ENCODE results near the gene FARP1. TPM values are rescaled to one million over a fixed set of nuclear protein-coding genes. Genes with fewer than 3 reads are reported as not detected.

FARP1 gene
- total RNA-seq, 1 donor from 2014 or later = 357 TPM

DNA sequence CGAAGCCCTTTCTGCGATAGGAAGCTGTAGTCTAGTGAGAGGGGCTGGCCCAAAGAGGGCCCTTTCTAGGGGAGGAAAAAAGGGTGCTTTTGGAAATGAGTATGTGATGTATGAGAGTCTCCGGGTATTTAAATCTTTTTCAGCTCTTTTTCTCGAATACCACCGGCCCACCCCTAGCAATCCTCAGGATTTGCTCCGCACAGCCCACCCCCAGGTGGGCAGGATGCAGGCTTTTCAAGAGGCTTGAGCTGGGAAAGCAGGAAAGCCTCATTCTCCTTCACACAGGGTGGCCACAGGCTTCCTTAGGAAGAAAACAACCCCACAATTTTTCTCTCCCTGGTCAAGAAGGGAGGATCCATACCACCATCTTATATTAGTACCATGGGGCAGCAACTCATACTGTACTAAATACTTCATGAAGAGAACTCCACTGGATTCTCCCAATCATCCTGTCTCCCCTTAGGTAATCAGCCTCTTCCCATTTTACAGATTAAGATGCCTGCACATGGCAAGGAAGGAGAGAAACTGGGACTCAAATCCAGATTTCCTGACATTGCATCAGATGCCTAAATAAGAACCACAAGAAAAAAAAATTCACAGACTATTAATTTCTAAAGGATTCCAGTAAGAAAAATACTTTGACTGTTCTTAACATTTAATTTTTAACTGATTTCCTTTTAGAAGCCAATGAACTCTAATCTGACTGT is 349.6 kb downstream of the FARP1 start:
- Mint-ChIP-seq H3K4me3 (ENCODE audit: unreplicated experiment) (no peak overlapping the region), H3K36me3 (ENCODE audit: unreplicated experiment) (peaks cover 16% of the 10 kb centered on the region), H3K27me3 (ENCODE audit: unreplicated experiment) (no peaks in the 10 kb centered on the region), H3K4me1 (ENCODE audit: unreplicated experiment) (peaks cover 81% of the 10 kb centered on the region), H3K9me3 (ENCODE audit: unreplicated experiment) (no peaks in the 10 kb centered on the region), H3K27ac (ENCODE audit: unreplicated experiment) (peak overlapping the region; percentile 68)
- TF ChIP-seq CTCF (IDR thresholded peaks at IDR 0.05) = no peak
- DNase-seq (ENCODE audit: extremely low spot score, unreplicated experiment) = no peak

DNA sequence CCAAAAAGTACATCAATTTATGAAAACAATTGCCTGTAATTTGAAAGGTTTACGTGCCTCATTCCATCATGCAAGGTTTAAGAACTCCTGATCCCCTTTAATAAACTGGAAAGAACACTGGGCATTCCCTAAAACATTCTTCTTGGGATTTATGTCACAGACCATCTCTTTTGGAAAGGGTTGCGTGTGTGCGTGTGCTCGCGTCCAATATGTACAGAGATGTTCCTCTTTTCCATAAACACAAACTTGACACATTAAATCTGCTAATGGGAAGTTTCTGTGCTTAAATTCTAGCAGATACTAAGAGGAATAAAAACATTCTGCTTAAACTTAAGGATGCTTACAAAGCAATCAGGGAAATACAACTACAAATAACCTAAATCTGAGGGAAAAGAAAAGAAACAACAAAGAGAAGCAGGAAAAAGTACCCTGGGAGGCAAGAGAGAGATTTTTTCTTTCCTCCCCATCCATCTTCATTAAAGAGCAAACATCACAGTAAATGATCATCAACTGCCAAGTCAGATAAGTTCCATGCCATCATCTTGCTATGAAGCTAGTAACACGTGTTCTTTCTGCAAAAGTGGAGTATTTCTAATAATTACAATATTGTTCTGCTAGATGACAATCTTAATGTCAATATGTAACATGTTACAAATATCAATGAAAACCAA is 350.3 kb downstream of the FARP1 start:
- no peak for DNase-seq (ENCODE audit: extremely low spot score, unreplicated experiment)
- Mint-ChIP-seq H3K36me3 (ENCODE audit: unreplicated experiment) (peaks cover 21% of the 10 kb centered on the region), H3K4me1 (ENCODE audit: unreplicated experiment) (peaks cover 75% of the 10 kb centered on the region), H3K27ac (ENCODE audit: unreplicated experiment) (peak overlapping the region; percentile 68), H3K27me3 (ENCODE audit: unreplicated experiment) (no peaks in the 10 kb centered on the region), H3K4me3 (ENCODE audit: unreplicated experiment) (no peak overlapping the region), H3K9me3 (ENCODE audit: unreplicated experiment) (no peaks in the 10 kb centered on the region)
- TF ChIP-seq CTCF (IDR thresholded peaks at IDR 0.05) = no peak

GRCh38 chr13:98494769-98495168 is 351.9 kb downstream of the FARP1 start:
- Mint-ChIP-seq H3K4me3 (ENCODE audit: unreplicated experiment) (no peak overlapping the region), H3K4me1 (ENCODE audit: unreplicated experiment) (peaks cover 65% of the 10 kb centered on the region), H3K9me3 (ENCODE audit: unreplicated experiment) (no peaks in the 10 kb centered on the region), H3K36me3 (ENCODE audit: unreplicated experiment) (peaks cover 21% of the 10 kb centered on the region), H3K27me3 (ENCODE audit: unreplicated experiment) (no peaks in the 10 kb centered on the region), H3K27ac (ENCODE audit: unreplicated experiment) (no peak overlapping the region)
- no peak for DNase-seq (ENCODE audit: extremely low spot score, unreplicated experiment)
- TF ChIP-seq CTCF (IDR thresholded peaks at IDR 0.05) = no peak

- H3K36me3 Mint-ChIP-seq (ENCODE audit: unreplicated experiment) = peaks cover 18% of the 10 kb centered on the region
- peak overlapping the region; percentile 84 for H3K27ac Mint-ChIP-seq (ENCODE audit: unreplicated experiment)
- H3K4me1 Mint-ChIP-seq (ENCODE audit: unreplicated experiment) = peaks cover 65% of the 10 kb centered on the region
- TF ChIP-seq CTCF (IDR thresholded peaks at IDR 0.05) = no peak
- H3K9me3 Mint-ChIP-seq (ENCODE audit: unreplicated experiment) = no peaks in the 10 kb centered on the region
- peak overlapping the region; percentile 14 for H3K4me3 Mint-ChIP-seq (ENCODE audit: unreplicated experiment)
- DNase-seq (ENCODE audit: extremely low spot score, unreplicated experiment) = no peak
- no peaks in the 10 kb centered on the region for H3K27me3 Mint-ChIP-seq (ENCODE audit: unreplicated experiment)
Observed at GRCh38 chr13:98495627-98496478, 353.0 kb downstream of the FARP1 start.

- peaks cover 17% of the 10 kb centered on the region for H3K36me3 Mint-ChIP-seq (ENCODE audit: unreplicated experiment)
- no peak for DNase-seq (ENCODE audit: extremely low spot score, unreplicated experiment)
- H3K9me3 Mint-ChIP-seq (ENCODE audit: unreplicated experiment) = no peaks in the 10 kb centered on the region
- peak overlapping the region; percentile 84 for H3K27ac Mint-ChIP-seq (ENCODE audit: unreplicated experiment)
- H3K4me1 Mint-ChIP-seq (ENCODE audit: unreplicated experiment) = peaks cover 61% of the 10 kb centered on the region
- no peak for TF ChIP-seq CTCF (IDR thresholded peaks at IDR 0.05)
- no peaks in the 10 kb centered on the region for H3K27me3 Mint-ChIP-seq (ENCODE audit: unreplicated experiment)
- H3K4me3 Mint-ChIP-seq (ENCODE audit: unreplicated experiment) = no peak overlapping the region
Observed at GRCh38 chr13:98496479-98496791, 353.5 kb downstream of the FARP1 start.
